Peyer's patch (tissue), 4 donors: ENCODE results near the gene ZC3H7B. TPM values are rescaled to one million over a fixed set of nuclear protein-coding genes. Genes with fewer than 3 reads are reported as not detected.

Experiments
- DNase-seq, 3 donors: peaks; one replicate each; pipeline ENCODE4 v3.0.0-alpha.2; 2017 to 2019
- H3K27ac ChIP-seq, 4 donors: fragments of 200-600 bp; sonication (generic); one replicate each; pipeline ENCODE4 v1.5.1; 2016 to 2019
- H3K27me3 ChIP-seq, 2 donors: fragments of 200-600 bp; sonication (generic); one replicate each; pipeline ENCODE4 v1.5.1; 2019
- H3K36me3 ChIP-seq, 3 donors: fragments of 200-600 bp; sonication (generic); one replicate each; pipeline ENCODE4 v1.5.1; 2016 to 2019
- H3K4me1 ChIP-seq, 4 donors: fragments of 200-600 bp; sonication (generic); one replicate each; pipeline ENCODE4 v1.5.1; 2016 to 2019
- H3K4me3 ChIP-seq, 4 donors: fragments of 200-600 bp; sonication (generic); 1 replicate in 3 of 4; 2 replicates in 1 of 4; pipeline ENCODE4 v1.5.1; 2016 to 2019; ENCODE audit warnings: mild to moderate bottlenecking in 1 of 4
- H3K9me3 ChIP-seq, 4 donors: fragments of 200-600 bp; sonication (generic); one replicate each; pipeline ENCODE4 v1.5.1; 2016 to 2019; ENCODE audit warnings: mild to moderate bottlenecking in 1 of 4
- POLR2A ChIP-seq, 2 donors: fragments of 450-650 bp; IDR thresholded peaks; one replicate each; pipeline ENCODE4 v1.5.1; 2017; ENCODE audit warnings: antibody characterized with exemption in 2 of 2, mild to moderate bottlenecking in 2 of 2, moderate library complexity in 2 of 2
- total RNA-seq, 4 donors: library from RNA; depleted of rRNA; stranded (reverse); fragments of >200 nt; gene quantifications; one replicate each; pipeline ENCODE4 v1.1.0, GENCODE V29; 2016
- TF ChIP-seq, protein P1 (sequence below), 6 experiments: fragments of 450-650 bp in 4 of 6; fragments of 200-600 bp in 2 of 6; sonication (generic) in 1 of 6; IDR thresholded peaks; one replicate each; pipeline ENCODE4 v1.5.1; 2017 to 2019; ENCODE audit warnings: antibody characterized with exemption in 6 of 6, mild to moderate bottlenecking in 3 of 6, moderate library complexity in 1 of 6

ZC3H7B gene
- total RNA-seq, 4 donors from 2014 or later, result 39.9 to 65.1 (median 60.0) TPM

DNA sequence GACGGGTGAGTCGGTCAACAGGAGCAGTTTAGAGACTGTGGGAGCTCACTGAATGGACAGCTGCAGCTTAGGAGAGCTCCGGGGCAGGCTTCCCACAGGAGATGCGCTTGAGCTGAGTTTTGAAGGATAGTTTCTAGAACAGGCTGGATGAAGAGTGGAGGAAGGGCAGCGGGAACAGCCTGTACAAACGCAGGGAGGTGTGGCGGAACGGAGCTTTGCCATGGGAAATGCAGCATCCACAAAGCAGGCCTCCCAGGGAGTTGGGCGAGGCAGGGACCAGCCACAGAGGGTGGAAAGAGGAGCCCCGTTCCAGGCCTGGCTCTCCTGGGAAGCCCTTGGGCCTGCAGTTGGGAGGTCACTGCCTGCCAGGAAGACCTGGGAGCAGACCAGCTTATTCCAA is 53.7 kb downstream of the ZC3H7B start:
- Histone ChIP-seq H3K4me3 (no peak overlapping the region), H3K9me3 (no peaks in the 10 kb centered on the region), H3K4me1 (no peaks in the 10 kb centered on the region), H3K27ac (no peak overlapping the region), H3K36me3 (peaks cover 0 to 86% (median 0%) of the 10 kb centered on the region in 3 donors), H3K27me3 (no peaks in the 10 kb centered on the region)
- no peak for TF ChIP-seq POLR2A (IDR thresholded peaks at IDR 0.05)
- TF ChIP-seq, protein P1, sequence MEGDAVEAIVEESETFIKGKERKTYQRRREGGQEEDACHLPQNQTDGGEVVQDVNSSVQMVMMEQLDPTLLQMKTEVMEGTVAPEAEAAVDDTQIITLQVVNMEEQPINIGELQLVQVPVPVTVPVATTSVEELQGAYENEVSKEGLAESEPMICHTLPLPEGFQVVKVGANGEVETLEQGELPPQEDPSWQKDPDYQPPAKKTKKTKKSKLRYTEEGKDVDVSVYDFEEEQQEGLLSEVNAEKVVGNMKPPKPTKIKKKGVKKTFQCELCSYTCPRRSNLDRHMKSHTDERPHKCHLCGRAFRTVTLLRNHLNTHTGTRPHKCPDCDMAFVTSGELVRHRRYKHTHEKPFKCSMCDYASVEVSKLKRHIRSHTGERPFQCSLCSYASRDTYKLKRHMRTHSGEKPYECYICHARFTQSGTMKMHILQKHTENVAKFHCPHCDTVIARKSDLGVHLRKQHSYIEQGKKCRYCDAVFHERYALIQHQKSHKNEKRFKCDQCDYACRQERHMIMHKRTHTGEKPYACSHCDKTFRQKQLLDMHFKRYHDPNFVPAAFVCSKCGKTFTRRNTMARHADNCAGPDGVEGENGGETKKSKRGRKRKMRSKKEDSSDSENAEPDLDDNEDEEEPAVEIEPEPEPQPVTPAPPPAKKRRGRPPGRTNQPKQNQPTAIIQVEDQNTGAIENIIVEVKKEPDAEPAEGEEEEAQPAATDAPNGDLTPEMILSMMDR (IDR thresholded peaks at IDR 0.05), result no peak
- DNase-seq, result no peak

DNA sequence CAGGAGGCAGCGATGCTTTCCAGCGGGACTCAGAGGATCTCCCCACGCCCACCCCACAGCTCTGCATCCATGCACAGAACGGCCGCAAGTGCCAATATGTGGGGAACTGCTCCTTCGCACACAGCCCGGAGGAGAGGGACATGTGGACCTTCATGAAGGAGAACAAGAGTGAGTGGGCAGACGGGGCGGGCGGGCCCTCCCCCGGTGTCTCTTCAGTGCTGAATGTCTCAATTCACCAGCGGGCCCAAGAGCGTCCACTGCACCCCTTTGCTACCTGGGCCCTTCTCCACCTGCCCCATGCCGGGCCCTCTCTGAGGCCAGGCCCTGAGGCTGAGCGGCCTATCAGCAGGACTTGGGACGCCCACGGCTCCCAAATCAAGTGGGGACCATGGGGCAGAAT is 54.6 kb downstream of the ZC3H7B start:
- peaks cover 0 to 77% (median 0%) of the 10 kb centered on the region in 3 donors for H3K36me3 ChIP-seq
- DNase-seq, result no peak

DNA sequence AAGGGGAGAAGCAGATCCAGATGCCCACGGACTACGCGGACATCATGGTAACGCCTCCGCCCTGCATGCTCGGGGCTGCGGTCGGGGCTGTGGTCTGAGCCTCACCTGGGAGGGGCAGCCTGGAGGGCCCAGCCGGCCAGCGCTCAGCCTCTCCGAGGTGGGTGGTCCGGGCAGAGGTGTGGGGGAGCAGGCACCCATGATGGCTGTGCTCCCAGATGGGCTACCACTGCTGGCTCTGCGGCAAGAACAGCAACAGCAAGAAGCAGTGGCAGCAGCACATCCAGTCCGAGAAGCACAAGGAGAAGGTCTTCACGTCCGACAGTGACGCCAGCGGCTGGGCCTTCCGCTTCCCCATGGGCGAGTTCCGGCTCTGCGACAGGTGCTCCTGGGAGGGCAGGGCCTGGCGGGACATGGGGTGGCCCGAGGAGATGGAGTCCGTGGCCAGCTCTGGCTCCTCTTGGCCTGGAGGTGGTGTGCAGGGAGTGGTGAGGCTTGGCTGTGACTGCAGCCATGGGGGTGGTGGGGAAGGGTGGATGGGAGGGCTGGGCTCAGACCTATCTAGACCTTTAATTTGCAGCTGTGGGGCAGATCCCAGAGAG is 55.2 kb downstream of the ZC3H7B start:
- Histone ChIP-seq H3K4me1 (no peaks in the 10 kb centered on the region), H3K36me3 (peaks cover 0 to 71% (median 0%) of the 10 kb centered on the region in 3 donors), H3K4me3 (no peak overlapping the region), H3K27me3 (no peaks in the 10 kb centered on the region), H3K27ac (no peak overlapping the region), H3K9me3 (no peaks in the 10 kb centered on the region)
- DNase-seq, result no peak
- TF ChIP-seq, protein P1 (IDR thresholded peaks at IDR 0.05), result no peak

More for the DNA sequence above, 54.6 kb downstream of the ZC3H7B start:
- H3K9me3 ChIP-seq, result no peaks in the 10 kb centered on the region
- TF ChIP-seq, protein P1 (IDR thresholded peaks at IDR 0.05), result no peak
- TF ChIP-seq POLR2A (IDR thresholded peaks at IDR 0.05), result no peak
- no peaks in the 10 kb centered on the region for H3K4me1 ChIP-seq
- H3K4me3 ChIP-seq, result no peak overlapping the region
- no peak overlapping the region for H3K27ac ChIP-seq
- no peaks in the 10 kb centered on the region for H3K27me3 ChIP-seq

DNA sequence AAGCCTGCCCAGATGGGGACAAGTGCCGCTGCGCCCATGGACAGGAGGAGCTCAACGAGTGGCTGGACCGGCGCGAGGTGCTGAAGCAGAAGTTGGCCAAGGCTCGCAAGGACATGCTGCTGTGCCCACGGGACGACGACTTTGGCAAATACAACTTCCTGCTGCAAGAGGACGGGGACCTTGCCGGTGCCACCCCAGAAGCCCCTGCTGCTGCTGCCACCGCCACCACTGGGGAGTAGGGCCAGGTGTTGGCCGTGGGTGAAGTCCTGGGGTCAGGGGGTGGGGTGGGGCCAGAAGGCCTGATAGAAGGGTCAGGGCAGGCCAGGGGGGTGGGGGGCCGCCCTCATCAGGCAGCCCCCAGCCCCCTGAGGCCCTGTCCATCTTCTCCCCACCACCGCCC is 55.9 kb downstream of the ZC3H7B start:
- Histone ChIP-seq H3K27ac (no peak overlapping the region), H3K4me1 (no peaks in the 10 kb centered on the region), H3K4me3 (no peak overlapping the region), H3K27me3 (no peaks in the 10 kb centered on the region), H3K9me3 (no peaks in the 10 kb centered on the region), H3K36me3 (peaks cover 0 to 64% (median 0%) of the 10 kb centered on the region in 3 donors)
- TF ChIP-seq POLR2A (IDR thresholded peaks at IDR 0.05), result no peak
- TF ChIP-seq, protein P1 (IDR thresholded peaks at IDR 0.05), result no peak
- DNase-seq, result no peak

DNA sequence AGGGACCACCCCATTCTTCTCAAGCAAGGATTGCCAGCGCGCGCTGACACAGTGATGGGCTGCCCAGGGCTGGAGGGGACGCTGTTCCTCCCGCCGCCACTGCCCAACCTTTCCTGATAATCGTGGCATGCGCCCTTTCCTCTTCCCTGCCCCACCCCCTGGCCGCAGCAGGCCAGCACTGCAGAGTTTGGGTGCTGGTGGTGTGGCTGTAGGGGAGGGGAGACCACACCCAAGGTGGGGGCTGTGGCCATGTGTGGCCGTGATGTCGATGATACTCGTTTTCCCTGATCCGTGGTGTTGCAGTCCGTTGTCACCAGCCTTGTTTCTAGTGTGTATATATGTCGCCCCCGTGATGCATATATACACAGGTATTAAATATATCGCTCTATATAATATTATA is 57.6 kb downstream of the ZC3H7B start:
- Histone ChIP-seq H3K4me3 (no peak overlapping the region), H3K27ac (no peak overlapping the region), H3K27me3 (no peaks in the 10 kb centered on the region), H3K36me3 (peaks cover 0 to 47% (median 0%) of the 10 kb centered on the region in 3 donors), H3K9me3 (no peaks in the 10 kb centered on the region), H3K4me1 (no peaks in the 10 kb centered on the region)
- no peak for DNase-seq
- no peak for TF ChIP-seq POLR2A (IDR thresholded peaks at IDR 0.05)
- TF ChIP-seq, protein P1 (IDR thresholded peaks at IDR 0.05), result no peak
